ENCODE results near the gene AFF2. TPM values are rescaled to one million over a fixed set of nuclear protein-coding genes. Genes with fewer than 3 reads are reported as not detected.

The AFF2 gene
- total and polyA plus RNA-seq, 7 donors = 0.01 to 0.32 (median 0.11) TPM; not detected in 1

DNA sequence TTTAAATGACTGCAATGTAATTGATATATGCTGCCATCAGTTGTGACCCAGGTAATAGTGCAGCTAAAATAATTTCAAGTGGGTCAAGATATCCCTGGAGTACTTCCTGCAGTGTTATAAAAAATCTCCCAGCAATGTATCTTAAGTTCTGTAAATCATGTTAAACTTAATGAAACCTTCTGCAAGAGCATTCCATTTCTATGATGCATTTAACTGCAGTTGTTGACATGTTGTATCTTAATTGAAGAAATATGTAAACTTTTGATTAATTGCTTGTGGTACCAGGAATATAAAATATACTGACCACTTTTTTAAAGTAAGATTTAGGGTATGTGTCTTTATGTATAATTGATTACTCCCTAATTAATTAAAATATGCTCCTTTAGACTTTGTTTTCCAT is 213.6 kb downstream of the AFF2 start:
- H3K4me3 ChIP-seq = no peak overlapping the region
- H3K27ac ChIP-seq = no peak overlapping the region
- no peaks in the 10 kb centered on the region for H3K27me3 ChIP-seq (ENCODE audit: insufficient read depth in 3 of 3, low read length in 2 of 3)
- ATAC-seq (no peak), DNase-seq (no peak)
- H3K9me3 ChIP-seq = no peaks in the 10 kb centered on the region
- TF ChIP-seq, protein P1, sequence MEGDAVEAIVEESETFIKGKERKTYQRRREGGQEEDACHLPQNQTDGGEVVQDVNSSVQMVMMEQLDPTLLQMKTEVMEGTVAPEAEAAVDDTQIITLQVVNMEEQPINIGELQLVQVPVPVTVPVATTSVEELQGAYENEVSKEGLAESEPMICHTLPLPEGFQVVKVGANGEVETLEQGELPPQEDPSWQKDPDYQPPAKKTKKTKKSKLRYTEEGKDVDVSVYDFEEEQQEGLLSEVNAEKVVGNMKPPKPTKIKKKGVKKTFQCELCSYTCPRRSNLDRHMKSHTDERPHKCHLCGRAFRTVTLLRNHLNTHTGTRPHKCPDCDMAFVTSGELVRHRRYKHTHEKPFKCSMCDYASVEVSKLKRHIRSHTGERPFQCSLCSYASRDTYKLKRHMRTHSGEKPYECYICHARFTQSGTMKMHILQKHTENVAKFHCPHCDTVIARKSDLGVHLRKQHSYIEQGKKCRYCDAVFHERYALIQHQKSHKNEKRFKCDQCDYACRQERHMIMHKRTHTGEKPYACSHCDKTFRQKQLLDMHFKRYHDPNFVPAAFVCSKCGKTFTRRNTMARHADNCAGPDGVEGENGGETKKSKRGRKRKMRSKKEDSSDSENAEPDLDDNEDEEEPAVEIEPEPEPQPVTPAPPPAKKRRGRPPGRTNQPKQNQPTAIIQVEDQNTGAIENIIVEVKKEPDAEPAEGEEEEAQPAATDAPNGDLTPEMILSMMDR (IDR thresholded peaks at IDR 0.05) = no peak
- intact Hi-C loops (cut with DNase I) = no loop called here
- H3K36me3 ChIP-seq (ENCODE audit: insufficient read depth in 1 of 2, low read depth in 1 of 2) = no peaks in the 10 kb centered on the region
- no peaks in the 10 kb centered on the region for H3K4me1 ChIP-seq

DNA sequence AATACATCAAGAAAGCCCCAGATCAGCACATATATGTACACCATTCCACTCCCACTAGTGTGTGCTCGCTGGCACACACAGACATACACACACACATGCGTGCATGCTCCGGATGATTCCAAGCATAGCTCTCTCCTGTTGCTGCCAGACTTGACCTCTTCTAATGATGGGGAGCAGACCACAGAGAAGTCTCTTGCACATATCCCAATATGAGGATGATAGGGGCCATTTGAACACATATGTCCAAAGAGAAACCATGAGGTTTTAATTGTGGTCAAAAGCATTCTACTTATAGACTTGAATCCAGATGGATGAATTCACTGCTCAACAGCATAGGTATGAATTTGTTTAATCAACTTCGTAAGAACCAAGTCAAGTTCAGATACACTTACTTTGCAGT is 214.9 kb downstream of the AFF2 start:
- Histone ChIP-seq H3K9me3 (no peaks in the 10 kb centered on the region), H3K4me1 (no peaks in the 10 kb centered on the region), H3K27me3 (ENCODE audit: insufficient read depth in 3 of 3, low read length in 2 of 3) (no peaks in the 10 kb centered on the region), H3K36me3 (ENCODE audit: insufficient read depth in 1 of 2, low read depth in 1 of 2) (no peaks in the 10 kb centered on the region), H3K4me3 (no peak overlapping the region), H3K27ac (no peak overlapping the region)
- ATAC-seq = no peak
- intact Hi-C loops (cut with DNase I) = no loop called here
- DNase-seq = no peak
- TF ChIP-seq, protein P1 (IDR thresholded peaks at IDR 0.05) = no peak
- 65 to 92% (median 91%) methylated on average over 4 of the region's 4 CpGs for WGBS, 3 donors

DNA sequence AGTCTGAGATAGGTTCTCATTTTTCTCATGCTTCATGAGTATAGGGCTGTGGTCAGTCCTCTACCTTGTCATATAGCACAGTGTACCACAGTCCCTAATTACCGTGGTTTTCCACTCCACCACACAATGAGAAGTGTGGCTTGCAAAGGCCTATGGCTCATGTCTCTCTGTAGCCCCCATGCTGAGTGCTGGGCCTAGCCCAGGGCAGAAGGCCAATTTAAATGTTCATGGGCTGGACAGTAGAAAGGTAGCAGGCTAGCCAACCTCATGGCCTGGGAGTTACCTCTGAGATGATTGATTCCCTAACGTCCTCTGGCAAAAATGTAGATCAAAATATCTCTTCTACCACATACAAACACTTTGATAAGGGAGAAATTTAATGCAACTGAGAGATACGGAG is 222.5 kb downstream of the AFF2 start:
- H3K36me3 ChIP-seq (ENCODE audit: insufficient read depth in 1 of 2, low read depth in 1 of 2) = no peaks in the 10 kb centered on the region
- H3K27me3 ChIP-seq (ENCODE audit: insufficient read depth in 3 of 3, low read length in 2 of 3) = no peaks in the 10 kb centered on the region
- no peaks in the 10 kb centered on the region for H3K4me1 ChIP-seq
- TF ChIP-seq, protein P1 (IDR thresholded peaks at IDR 0.05) = no peak
- DNase-seq = no peak
- ATAC-seq = no peak
- no peak overlapping the region for H3K27ac ChIP-seq
- no peaks in the 10 kb centered on the region for H3K9me3 ChIP-seq
- intact Hi-C loops (cut with DNase I) = no loop called here
- 48 to 75% (median 55%) methylated on average over 3 of the region's 3 CpGs for WGBS, 3 donors
- H3K4me3 ChIP-seq = no peak overlapping the region

DNA sequence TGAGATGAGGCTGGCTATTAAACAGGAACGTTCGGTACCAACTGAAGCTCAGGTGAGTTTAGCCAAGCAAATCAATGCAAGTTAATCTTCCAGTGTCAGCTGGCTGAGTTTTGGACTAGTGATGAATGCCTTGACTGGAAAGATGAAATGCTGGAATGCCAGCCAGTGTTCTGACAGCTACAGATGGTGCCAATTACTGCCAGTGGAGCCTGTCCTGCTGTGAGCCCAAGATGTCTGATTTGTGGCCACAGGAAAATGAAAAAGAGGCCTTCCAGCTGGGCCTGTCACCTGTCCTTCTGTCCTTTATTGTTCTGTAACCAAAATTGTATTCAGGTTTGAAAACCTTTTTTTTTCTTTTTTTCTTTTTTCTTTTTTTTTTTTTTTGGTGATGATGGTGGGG is 223.1 kb downstream of the AFF2 start:
- Histone ChIP-seq H3K27ac (no peak overlapping the region), H3K9me3 (no peaks in the 10 kb centered on the region), H3K27me3 (ENCODE audit: insufficient read depth in 3 of 3, low read length in 2 of 3) (no peaks in the 10 kb centered on the region), H3K4me1 (no peaks in the 10 kb centered on the region), H3K4me3 (no peak overlapping the region), H3K36me3 (ENCODE audit: insufficient read depth in 1 of 2, low read depth in 1 of 2) (no peaks in the 10 kb centered on the region)
- 34 to 84% (median 73%) methylated on average over 2 of the region's 2 CpGs for WGBS, 3 donors
- DNase-seq = no peak
- TF ChIP-seq, protein P1 (IDR thresholded peaks at IDR 0.05) = no peak
- no peak for ATAC-seq
- intact Hi-C loops (cut with DNase I) = no loop called here

DNA sequence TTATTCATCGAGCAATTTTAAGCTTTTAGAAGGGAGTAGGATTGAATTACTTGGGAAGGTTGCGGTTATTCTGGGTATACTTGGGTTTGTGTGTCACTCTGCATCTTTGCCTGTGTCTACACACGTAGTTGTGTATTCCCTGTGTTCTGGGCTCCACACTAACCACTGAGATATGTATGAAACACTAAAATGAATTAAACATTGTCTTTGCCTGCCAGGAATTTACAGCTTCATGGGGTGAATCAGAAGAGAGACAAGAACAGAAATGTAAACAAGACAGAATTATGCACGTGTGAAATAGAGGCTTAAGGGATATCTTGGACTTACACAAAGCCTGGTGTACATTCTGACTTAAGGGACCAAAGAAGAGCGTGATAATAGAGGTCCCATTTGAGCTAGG is 228.5 kb downstream of the AFF2 start:
- Histone ChIP-seq H3K4me3 (no peak overlapping the region), H3K9me3 (no peaks in the 10 kb centered on the region), H3K27ac (no peak overlapping the region), H3K4me1 (no peaks in the 10 kb centered on the region), H3K27me3 (ENCODE audit: insufficient read depth in 3 of 3, low read length in 2 of 3) (no peaks in the 10 kb centered on the region), H3K36me3 (ENCODE audit: insufficient read depth in 1 of 2, low read depth in 1 of 2) (no peaks in the 10 kb centered on the region)
- intact Hi-C loops (cut with DNase I) = no loop called here
- no peak for ATAC-seq
- no peak for DNase-seq
- TF ChIP-seq, protein P1 (IDR thresholded peaks at IDR 0.05) = no peak
- WGBS, 3 donors = 48 to 58% (median 48%) methylated on average over 5 of the region's 5 CpGs

Measured in psoas muscle (tissue), 8 donors.